ENCODE results near the gene THOC6.

THOC6 gene

GRCh38 chr16:3045758-3046640, 22.2 kb downstream of the THOC6 start, which contains the start of gene MMP25:
MMP25 (plus strand) TSS chr16:3046561; CDS start chr16:3046918, 357 bp downstream.
- H3K36me3 ChIP-seq (ENCODE audit: insufficient read depth, insufficient read length, low read length) = no peaks in the 10 kb centered on the region
- H3K27me3 ChIP-seq (ENCODE audit: insufficient read depth, insufficient read length) = peaks cover 66% of the 10 kb centered on the region
- H3K9me3 ChIP-seq (ENCODE audit: insufficient read depth, low read length) = no peaks in the 10 kb centered on the region
- TF ChIP-seq ZNF274 (IDR thresholded peaks at IDR 0.05; ENCODE audit: low read depth, low read length) (no peak), SUZ12 (IDR thresholded peaks at IDR 0.05; ENCODE audit: extremely low read depth, insufficient read depth, insufficient read length) (no peak), YY1 (IDR thresholded peaks at IDR 0.05; ENCODE audit: insufficient read depth, insufficient read length) (no peak)
- H3K4me3 ChIP-seq (ENCODE audit: insufficient read length, low read depth) = peak within 1 kb of the TSS; percentile 56
- H3K4me1 ChIP-seq (ENCODE audit: insufficient read depth, insufficient read length) = peaks cover 10% of the 10 kb centered on the region
- no peak for DNase-seq (ENCODE audit: low read depth, low spot score)
- H3K9ac ChIP-seq (ENCODE audit: insufficient read length, low read depth) = peak within 1 kb of the TSS; percentile 83

- H3K27me3 ChIP-seq (ENCODE audit: insufficient read depth, insufficient read length) = peaks cover 66% of the 10 kb centered on the region
- H3K4me1 ChIP-seq (ENCODE audit: insufficient read depth, insufficient read length) = peaks cover 10% of the 10 kb centered on the region
- DNase-seq (ENCODE audit: low read depth, low spot score) = no peak
- peak overlapping the region; percentile 56 for H3K4me3 ChIP-seq (ENCODE audit: insufficient read length, low read depth)
- H3K9ac ChIP-seq (ENCODE audit: insufficient read length, low read depth) = peak overlapping the region; percentile 82
- TF ChIP-seq SUZ12 (IDR thresholded peaks at IDR 0.05; ENCODE audit: extremely low read depth, insufficient read depth, insufficient read length) = no peak
- no peak for TF ChIP-seq YY1 (IDR thresholded peaks at IDR 0.05; ENCODE audit: insufficient read depth, insufficient read length)
- TF ChIP-seq ZNF274 (IDR thresholded peaks at IDR 0.05; ENCODE audit: low read depth, low read length) = no peak
- H3K36me3 ChIP-seq (ENCODE audit: insufficient read depth, insufficient read length, low read length) = no peaks in the 10 kb centered on the region
- H3K9me3 ChIP-seq (ENCODE audit: insufficient read depth, low read length) = no peaks in the 10 kb centered on the region
Observed at GRCh38 chr16:3046641-3047386, 23.0 kb downstream of the THOC6 start.

GRCh38 chr16:3047387-3047720, 23.5 kb downstream of the THOC6 start:
- no peak for DNase-seq (ENCODE audit: low read depth, low spot score)
- H3K9me3 ChIP-seq (ENCODE audit: insufficient read depth, low read length) = no peaks in the 10 kb centered on the region
- H3K4me1 ChIP-seq (ENCODE audit: insufficient read depth, insufficient read length) = peaks cover 10% of the 10 kb centered on the region
- no peak overlapping the region for H3K4me3 ChIP-seq (ENCODE audit: insufficient read length, low read depth)
- H3K36me3 ChIP-seq (ENCODE audit: insufficient read depth, insufficient read length, low read length) = no peaks in the 10 kb centered on the region
- H3K27me3 ChIP-seq (ENCODE audit: insufficient read depth, insufficient read length) = peaks cover 66% of the 10 kb centered on the region
- peak overlapping the region; percentile 82 for H3K9ac ChIP-seq (ENCODE audit: insufficient read length, low read depth)
- TF ChIP-seq YY1 (IDR thresholded peaks at IDR 0.05; ENCODE audit: insufficient read depth, insufficient read length) (no peak), SUZ12 (IDR thresholded peaks at IDR 0.05; ENCODE audit: extremely low read depth, insufficient read depth, insufficient read length) (no peak), ZNF274 (IDR thresholded peaks at IDR 0.05; ENCODE audit: low read depth, low read length) (no peak)

GRCh38 chr16:3049921-3050481, 26.2 kb downstream of the THOC6 start:
- DNase-seq (ENCODE audit: low read depth, low spot score) = no peak
- Histone ChIP-seq H3K9ac (ENCODE audit: insufficient read length, low read depth) (no peak overlapping the region), H3K4me1 (ENCODE audit: insufficient read depth, insufficient read length) (peaks cover 15% of the 10 kb centered on the region), H3K36me3 (ENCODE audit: insufficient read depth, insufficient read length, low read length) (peaks cover 14% of the 10 kb centered on the region), H3K27me3 (ENCODE audit: insufficient read depth, insufficient read length) (peaks cover 43% of the 10 kb centered on the region), H3K9me3 (ENCODE audit: insufficient read depth, low read length) (no peaks in the 10 kb centered on the region), H3K4me3 (ENCODE audit: insufficient read length, low read depth) (no peak overlapping the region)
- TF ChIP-seq YY1 (IDR thresholded peaks at IDR 0.05; ENCODE audit: insufficient read depth, insufficient read length) (no peak), ZNF274 (IDR thresholded peaks at IDR 0.05; ENCODE audit: low read depth, low read length) (no peak), SUZ12 (IDR thresholded peaks at IDR 0.05; ENCODE audit: extremely low read depth, insufficient read depth, insufficient read length) (no peak)

- Histone ChIP-seq H3K36me3 (ENCODE audit: insufficient read depth, insufficient read length, low read length) (peaks cover 19% of the 10 kb centered on the region), H3K4me1 (ENCODE audit: insufficient read depth, insufficient read length) (peaks cover 17% of the 10 kb centered on the region), H3K9ac (ENCODE audit: insufficient read length, low read depth) (no peak overlapping the region), H3K9me3 (ENCODE audit: insufficient read depth, low read length) (no peaks in the 10 kb centered on the region), H3K4me3 (ENCODE audit: insufficient read length, low read depth) (no peak overlapping the region), H3K27me3 (ENCODE audit: insufficient read depth, insufficient read length) (peaks cover 43% of the 10 kb centered on the region)
- no peak for DNase-seq (ENCODE audit: low read depth, low spot score)
- no peak for TF ChIP-seq ZNF274 (IDR thresholded peaks at IDR 0.05; ENCODE audit: low read depth, low read length)
- TF ChIP-seq SUZ12 (IDR thresholded peaks at IDR 0.05; ENCODE audit: extremely low read depth, insufficient read depth, insufficient read length) = no peak
- TF ChIP-seq YY1 (IDR thresholded peaks at IDR 0.05; ENCODE audit: insufficient read depth, insufficient read length) = no peak
Observed at GRCh38 chr16:3050487-3050886, 26.7 kb downstream of the THOC6 start.

GRCh38 chr16:3051009-3051408, 27.2 kb downstream of the THOC6 start:
- H3K27me3 ChIP-seq (ENCODE audit: insufficient read depth, insufficient read length) = peaks cover 38% of the 10 kb centered on the region
- no peak overlapping the region for H3K4me3 ChIP-seq (ENCODE audit: insufficient read length, low read depth)
- H3K36me3 ChIP-seq (ENCODE audit: insufficient read depth, insufficient read length, low read length) = peaks cover 21% of the 10 kb centered on the region
- no peaks in the 10 kb centered on the region for H3K9me3 ChIP-seq (ENCODE audit: insufficient read depth, low read length)
- no peak overlapping the region for H3K9ac ChIP-seq (ENCODE audit: insufficient read length, low read depth)
- H3K4me1 ChIP-seq (ENCODE audit: insufficient read depth, insufficient read length) = peaks cover 20% of the 10 kb centered on the region
- TF ChIP-seq ZNF274 (IDR thresholded peaks at IDR 0.05; ENCODE audit: low read depth, low read length) = no peak
- TF ChIP-seq YY1 (IDR thresholded peaks at IDR 0.05; ENCODE audit: insufficient read depth, insufficient read length) = no peak
- TF ChIP-seq SUZ12 (IDR thresholded peaks at IDR 0.05; ENCODE audit: extremely low read depth, insufficient read depth, insufficient read length) = no peak
- no peak for DNase-seq (ENCODE audit: low read depth, low spot score)

All from NT2/D1 (cell line).